ENCODE data around the gene TRANK1.

DNA sequence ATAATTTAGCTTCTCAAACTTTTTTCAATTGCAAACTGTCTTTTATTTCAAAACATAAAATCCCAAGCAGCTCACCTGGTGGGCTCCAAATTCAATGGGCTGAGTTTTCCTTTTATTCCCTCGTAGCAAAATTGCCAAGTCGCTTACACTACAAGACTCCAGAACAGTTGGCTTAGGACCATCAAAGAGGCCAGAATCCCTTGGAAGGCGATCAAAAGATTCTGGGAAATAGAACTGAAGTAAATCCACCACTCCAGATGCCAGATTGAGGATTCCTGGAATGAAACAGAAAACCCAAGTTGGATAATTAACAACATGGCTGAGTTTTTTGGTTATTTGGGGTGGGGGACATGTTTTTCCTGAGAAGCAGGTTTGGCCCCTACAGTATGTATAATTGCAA is 92.8 kb downstream of the TRANK1 start:
- no peak for TF ChIP-seq EZH2 (IDR thresholded peaks at IDR 0.05; ENCODE audit: insufficient read depth, poor library complexity, severe bottlenecking)
- TF ChIP-seq EZH2phosphoT487 (IDR thresholded peaks at IDR 0.05; ENCODE audit: insufficient read depth, low read depth), result no peak
